GM23338 (cell line): ENCODE data around the gene DOCK2. TPM values are rescaled to one million over a fixed set of nuclear protein-coding genes. Genes with fewer than 3 reads are reported as not detected.

ENCODE experiments used
- ATAC-seq: fragments of 200-7000 bp; cut with Tn5 transposase; 3 replicates; pipeline ENCODE4 v1.9.1; 2020
- DNase-seq: peaks from one replicate; pipeline ENCODE4 v3.0.0-alpha.2; 2015; ENCODE audit warnings: low spot score
- H2AFZ ChIP-seq: fragments of 200-600 bp; sonication (generic); 2 replicates; pipeline ENCODE4 v1.8.0; 2016; ENCODE audit warnings: antibody characterized with exemption, mild to moderate bottlenecking, moderate library complexity
- H3F3A ChIP-seq: fragments of 200-600 bp; sonication (generic); replicated peaks from 2 replicates; pipeline ENCODE4 v1.8.0; 2017; ENCODE audit warnings: antibody characterized with exemption, mixed run types, low read depth
- H3K27ac ChIP-seq: fragments of 200-600 bp; sonication (generic); 2 replicates; pipeline ENCODE4 v1.6.1; 2016; ENCODE audit warnings: low read depth
- H3K27me3 ChIP-seq: fragments of 200-600 bp; sonication (generic); 2 replicates; pipeline ENCODE4 v1.8.0; 2016; ENCODE audit warnings: mild to moderate bottlenecking, mixed run types, moderate library complexity; ENCODE audit not compliant: insufficient read depth
- H3K36me3 ChIP-seq: fragments of 200-600 bp; sonication (generic); 2 replicates; pipeline ENCODE4 v1.8.0; 2016; ENCODE audit warnings: mild to moderate bottlenecking; ENCODE audit not compliant: insufficient read depth
- H3K4me1 ChIP-seq: fragments of 200-600 bp; sonication (generic); 2 replicates; pipeline ENCODE4 v1.8.0; 2016; ENCODE audit warnings: mild to moderate bottlenecking, moderate library complexity; ENCODE audit not compliant: insufficient read depth
- H3K4me2 ChIP-seq: fragments of 200-600 bp; sonication (generic); 2 replicates; pipeline ENCODE4 v1.7.1; 2017; ENCODE audit warnings: mixed run types
- H3K4me3 ChIP-seq: fragments of 200-600 bp; sonication (generic); 2 replicates; pipeline ENCODE4 v1.6.1; 2016; ENCODE audit warnings: mixed run types
- H3K79me2 ChIP-seq: fragments of 200-600 bp; sonication (generic); replicated peaks from 2 replicates; pipeline ENCODE4 v1.8.0; 2017; ENCODE audit warnings: mild to moderate bottlenecking; ENCODE audit not compliant: insufficient read depth
- H3K9me2 ChIP-seq: fragments of 200-600 bp; sonication (generic); 2 replicates; pipeline ENCODE4 v1.8.0; 2017; ENCODE audit not compliant: insufficient read depth
- H4K20me1 ChIP-seq: fragments of 200-600 bp; sonication (generic); replicated peaks from 2 replicates; pipeline ENCODE4 v1.8.0; 2017; ENCODE audit warnings: mild to moderate bottlenecking; ENCODE audit not compliant: insufficient read depth
- H3K27ac Mint-ChIP-seq: 2 replicates; pipeline ENCODE4 v1.8.0; 2020; ENCODE audit warnings: inconsistent platforms, mild to moderate bottlenecking, moderate library complexity, mixed read lengths
- H3K27me3 Mint-ChIP-seq: 3 replicates; pipeline ENCODE4 v1.8.0; 2022; ENCODE audit warnings: low read depth, mild to moderate bottlenecking, moderate library complexity, mixed read lengths, inconsistent platforms; ENCODE audit not compliant: insufficient read depth, poor library complexity
- H3K36me3 Mint-ChIP-seq: 3 replicates; pipeline ENCODE4 v1.8.0; 2021; ENCODE audit warnings: low read depth, mild to moderate bottlenecking, inconsistent platforms, moderate library complexity, mixed read lengths
- H3K4me1 Mint-ChIP-seq: 3 replicates; pipeline ENCODE4 v1.8.0; 2020; ENCODE audit warnings: mild to moderate bottlenecking, inconsistent platforms, mixed read lengths
- H3K4me3 Mint-ChIP-seq: 3 replicates; pipeline ENCODE4 v1.8.0; 2021; ENCODE audit warnings: moderate library complexity, mild to moderate bottlenecking, inconsistent platforms, mixed read lengths
- H3K9me3 Mint-ChIP-seq: 3 replicates; pipeline ENCODE4 v1.8.0; 2020; ENCODE audit warnings: moderate library complexity, mild to moderate bottlenecking, inconsistent platforms, mixed read lengths
- CTCF ChIP-seq, 2 experiments: fragments of 200-600 bp in 1 of 2; sonication (generic) in 1 of 2; conservative IDR thresholded peaks; 2 replicates each; pipeline versions ENCODE4 v1.5.1 to v1.6.1; 2016 to 2017; ENCODE audit warnings: antibody characterized with exemption in 2 of 2, low read depth in 2 of 2, mild to moderate bottlenecking in 2 of 2, moderate library complexity in 1 of 2
- ETS1 ChIP-seq: IDR thresholded peaks from 2 replicates; pipeline ENCODE4 v1.6.1; 2016; ENCODE audit warnings: antibody characterized with exemption
- EZH2 ChIP-seq: fragments of 200-600 bp; sonication (generic); IDR thresholded peaks from one replicate; pipeline ENCODE4 v1.8.0; 2017; ENCODE audit warnings: antibody characterized with exemption, mild to moderate bottlenecking, low read depth; ENCODE audit not compliant: unreplicated experiment
- JUNB ChIP-seq: IDR thresholded peaks from one replicate; pipeline ENCODE4 v1.6.1; 2016; ENCODE audit warnings: antibody characterized with exemption; ENCODE audit not compliant: unreplicated experiment
- NANOG ChIP-seq: IDR thresholded peaks from 2 replicates; pipeline ENCODE4 v1.6.1; 2016; ENCODE audit warnings: antibody characterized with exemption, borderline replicate concordance
- POLR2AphosphoS5 ChIP-seq: IDR thresholded peaks from 2 replicates; pipeline ENCODE4 v1.6.1; 2016; ENCODE audit warnings: antibody characterized with exemption, low read depth
- REST ChIP-seq: IDR thresholded peaks from one replicate; pipeline ENCODE4 v1.6.1; 2018; ENCODE audit warnings: antibody characterized with exemption; ENCODE audit not compliant: unreplicated experiment
- STAT1 ChIP-seq: IDR thresholded peaks from one replicate; pipeline ENCODE4 v1.6.1; 2016; ENCODE audit warnings: antibody characterized with exemption; ENCODE audit not compliant: unreplicated experiment
- ZNF114 ChIP-seq: fragments of 250-450 bp; sonication (Bioruptor Pico); IDR thresholded peaks from 2 replicates; pipeline ENCODE4 v1.5.0; 2020; ENCODE audit warnings: mild to moderate bottlenecking, moderate library complexity
- ZNF462 ChIP-seq: fragments of 250-450 bp; sonication (Bioruptor Pico); IDR thresholded peaks from 2 replicates; pipeline ENCODE4 v1.5.0; 2020; ENCODE audit warnings: mild to moderate bottlenecking, moderate library complexity
- polyA plus RNA-seq: library from polyadenylated mRNA; unstranded; fragments of >200 nt; fragmentation: Nextera tagmentation; extraction: Ambion mirVana; gene quantifications from 2 replicates; pipeline ENCODE4 v1.2.1, GENCODE V29; 2016
- total RNA-seq: library from RNA; depleted of rRNA; stranded (reverse); fragments of >200 nt; shearing (Covaris generic); gene quantifications from 2 replicates; pipeline ENCODE4 v1.2.3, GENCODE V29; 2014

DOCK2 gene
- total and polyA plus RNA-seq, 2 experiments from 2014 or later = 3.7 to 9.4 TPM

GRCh38 chr5:169992789-169993484 is 355.9 kb downstream of the DOCK2 start (continued):
- no peak for TF ChIP-seq ZNF462 (CRISPR knock-in tag)
- TF ChIP-seq ETS1 = no peak
- TF ChIP-seq CTCF (conservative IDR thresholded peaks at IDR 0.05; ENCODE audit: low read depth in 2 of 2) = no peak
- no peak for TF ChIP-seq POLR2AphosphoS5

- Mint-ChIP-seq H3K9me3 (no peaks in the 10 kb centered on the region), H3K27me3 (peaks cover 7% of the 10 kb centered on the region), H3K4me3 (no peak overlapping the region), H3K4me1 (peaks cover 4% of the 10 kb centered on the region), H3K27ac (no peak overlapping the region), H3K36me3 (no peaks in the 10 kb centered on the region)
- H3K4me2 ChIP-seq = no peak overlapping the region
- no peak overlapping the region for H2AFZ ChIP-seq
- no peaks in the 10 kb centered on the region for H3K4me1 ChIP-seq
- H3K4me3 ChIP-seq = no peak overlapping the region
- ATAC-seq (no peak), DNase-seq (no peak)
- H3K9me2 ChIP-seq = 0 out of 2 replicates have a peak, but pooled peaks cover 3% of the 10 kb centered on the region
- no peaks in the 10 kb centered on the region for H3K36me3 ChIP-seq
- no peak overlapping the region for H3K27ac ChIP-seq
- H3F3A ChIP-seq = no peaks in the 10 kb centered on the region
- H4K20me1 ChIP-seq = no peaks in the 10 kb centered on the region
- no peaks in the 10 kb centered on the region for H3K27me3 ChIP-seq
- H3K79me2 ChIP-seq = no peaks in the 10 kb centered on the region
- TF ChIP-seq NANOG (no peak), STAT1 (no peak), POLR2AphosphoS5 (no peak), ZNF114 (CRISPR knock-in tag) (no peak), EZH2 (no peak), JUNB (no peak), REST (no peak)
Measured at GRCh38 chr5:169993485-169993790, 356.4 kb downstream of the DOCK2 start.
